Stimulated activated CD4-positive, alpha-beta T cell treated with anti-CD3 and anti-CD28 coated beads, Interleukin-15, amount 100 ng/mL, for 24 hours (primary cell): ENCODE data around the gene TFAP2A.

ENCODE experiments used
- DNase-seq: peaks from one replicate; pipeline ENCODE4 v3.0.0-alpha.2; 2020

TFAP2A gene

GRCh38 chr6:10398446-10399218, 16.2 kb downstream of the TFAP2A start:
- DNase-seq = no peak

GRCh38 chr6:10397756-10398445, 17.0 kb downstream of the TFAP2A start:
- DNase-seq = no peak

DNA sequence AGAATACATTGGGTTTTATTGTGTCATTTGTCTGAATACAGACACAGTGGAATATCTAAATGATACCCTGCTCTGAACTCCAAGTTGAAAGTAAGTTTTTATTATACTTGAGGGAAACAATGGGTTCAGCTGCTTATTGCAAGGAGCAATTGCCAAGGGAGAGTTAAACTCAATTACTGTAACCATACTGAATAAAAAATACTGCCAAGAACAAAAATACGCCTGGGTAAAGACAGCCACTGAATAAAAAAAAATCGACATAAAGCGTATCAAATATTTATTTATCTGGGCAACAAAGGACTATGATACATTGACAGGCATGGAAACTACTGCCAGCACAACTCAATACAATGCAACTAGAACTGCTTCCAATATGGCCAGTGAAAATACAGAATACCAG, 18.1 kb downstream of the TFAP2A start:
- DNase-seq = no peak

GRCh38 chr6:10395704-10396546, 18.9 kb downstream of the TFAP2A start:
- no peak for DNase-seq

DNA sequence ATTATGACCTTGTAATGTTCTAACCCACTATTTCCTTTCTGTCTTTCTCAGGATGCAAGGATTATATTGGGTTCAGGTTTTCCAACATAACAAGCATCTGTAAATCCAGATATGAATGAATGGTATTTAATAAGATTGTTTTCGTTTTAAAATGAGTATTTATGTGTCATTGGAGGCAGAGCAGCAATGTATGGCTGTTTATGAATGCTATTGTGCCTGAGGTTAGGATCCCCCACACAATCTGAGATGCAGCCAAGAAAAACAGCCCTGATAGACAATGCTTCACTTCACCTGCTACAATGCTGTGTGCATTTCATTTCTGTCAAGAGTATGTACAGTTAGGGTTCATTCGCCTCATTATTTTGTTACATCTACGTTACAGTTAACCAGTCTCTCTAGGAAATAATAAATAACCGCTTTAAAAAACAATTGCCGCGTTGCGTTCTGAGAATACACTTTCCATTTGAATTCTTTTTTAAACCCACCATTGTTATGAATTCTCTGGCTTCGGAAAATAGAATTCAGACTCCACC, 19.6 kb downstream of the TFAP2A start:
- no peak for DNase-seq

GRCh38 chr6:10393544-10394225, 21.2 kb downstream of the TFAP2A start:
- DNase-seq = no peak

DNA sequence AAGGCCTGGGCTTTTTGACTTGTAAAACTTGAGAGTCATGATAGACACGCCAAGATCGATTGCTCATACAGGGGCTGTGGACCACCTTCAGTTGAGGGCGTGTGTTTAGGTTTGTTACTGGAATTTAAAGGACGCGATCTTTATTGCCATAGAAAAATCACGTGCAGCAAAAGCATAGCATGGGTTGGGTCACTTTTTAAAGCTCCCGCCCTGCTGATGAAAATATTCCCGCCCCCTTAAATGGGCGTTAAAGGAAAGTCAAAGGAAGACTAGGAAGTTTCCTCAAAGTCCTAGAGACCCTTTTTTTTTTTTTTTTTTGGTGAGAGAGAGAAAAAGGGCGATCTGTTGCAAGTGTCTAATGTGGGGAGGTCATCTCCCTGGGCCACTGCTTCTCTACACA, 23.1 kb downstream of the TFAP2A start:
- DNase-seq = no peak

GRCh38 chr6:10391299-10391630, 23.6 kb downstream of the TFAP2A start:
- DNase-seq = no peak

DNA sequence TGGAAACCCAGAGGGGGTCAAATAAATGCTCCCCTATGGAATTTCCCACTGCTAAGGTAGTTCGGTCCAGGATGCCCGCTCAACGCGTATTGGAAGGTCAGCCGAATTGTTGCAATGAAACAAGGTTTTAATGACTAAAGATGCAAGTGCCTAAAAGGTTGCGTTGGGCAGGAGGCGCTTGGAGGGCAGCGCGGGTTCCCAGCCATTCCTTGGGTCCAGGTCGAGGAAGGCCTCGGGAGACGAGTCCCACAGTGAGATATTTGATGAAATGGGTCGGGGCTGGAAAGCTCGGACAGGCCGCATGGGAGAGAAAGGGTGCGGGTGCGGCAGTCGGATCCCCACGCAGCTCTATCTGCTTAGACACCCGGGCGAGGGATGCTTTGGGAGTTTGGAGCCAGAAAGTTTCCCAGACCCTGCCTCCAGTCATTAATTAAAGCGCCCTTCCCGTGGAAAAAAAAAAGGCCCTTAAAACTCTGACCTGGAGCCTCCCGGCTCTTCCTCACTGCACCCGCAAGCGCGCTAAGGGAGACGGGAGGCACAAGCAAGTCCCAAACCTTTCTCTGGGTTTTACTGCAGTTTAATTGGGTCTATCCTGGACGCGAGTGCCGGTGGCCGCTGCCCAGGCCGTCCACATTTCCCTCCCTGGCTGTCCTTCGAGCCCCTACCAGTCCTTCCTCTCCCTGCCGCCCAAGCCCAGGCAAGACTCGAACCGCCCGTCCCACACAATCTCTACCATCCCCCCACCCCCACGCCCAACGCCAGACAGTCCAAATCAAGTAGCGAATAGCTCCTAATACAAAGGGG, 24.2 kb downstream of the TFAP2A start:
- no peak for DNase-seq

DNA sequence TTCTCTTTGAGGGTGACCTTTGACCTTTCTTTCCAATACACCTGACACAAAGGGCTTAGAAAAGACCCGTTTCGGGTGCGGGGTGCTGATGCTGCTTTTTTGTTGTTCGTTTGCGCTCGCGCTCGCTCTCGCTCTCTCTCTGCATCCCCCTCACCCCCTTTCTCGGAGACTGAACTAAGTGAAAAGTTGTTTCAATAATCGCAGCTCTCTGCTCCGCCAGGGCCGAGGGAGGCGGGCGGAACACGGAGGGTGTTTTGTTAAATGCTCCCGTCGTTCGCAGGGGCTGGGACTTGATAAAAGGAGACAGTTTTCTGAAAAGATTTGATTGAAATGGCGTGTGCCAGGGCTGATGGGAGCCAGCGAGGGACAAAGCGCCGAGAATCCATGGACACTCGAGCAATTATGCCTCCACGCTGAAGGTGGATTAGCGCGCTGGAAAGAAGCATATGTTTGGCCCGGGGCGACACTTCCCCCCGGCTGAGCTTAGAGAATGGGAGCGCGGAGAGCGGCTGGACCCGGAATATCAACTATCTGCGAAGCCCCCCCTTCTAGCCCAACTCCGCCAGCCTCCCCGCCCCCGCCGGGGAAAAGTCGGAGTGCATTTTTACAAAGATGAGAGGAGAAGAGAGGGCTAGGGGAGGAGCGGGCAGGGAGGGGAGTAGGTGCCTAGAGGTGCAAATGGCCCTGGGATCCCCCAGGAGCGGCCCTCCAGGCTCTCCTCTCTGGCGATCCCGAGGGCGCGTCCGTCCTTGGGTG, 25.0 kb downstream of the TFAP2A start:
- no peak for DNase-seq

DNA sequence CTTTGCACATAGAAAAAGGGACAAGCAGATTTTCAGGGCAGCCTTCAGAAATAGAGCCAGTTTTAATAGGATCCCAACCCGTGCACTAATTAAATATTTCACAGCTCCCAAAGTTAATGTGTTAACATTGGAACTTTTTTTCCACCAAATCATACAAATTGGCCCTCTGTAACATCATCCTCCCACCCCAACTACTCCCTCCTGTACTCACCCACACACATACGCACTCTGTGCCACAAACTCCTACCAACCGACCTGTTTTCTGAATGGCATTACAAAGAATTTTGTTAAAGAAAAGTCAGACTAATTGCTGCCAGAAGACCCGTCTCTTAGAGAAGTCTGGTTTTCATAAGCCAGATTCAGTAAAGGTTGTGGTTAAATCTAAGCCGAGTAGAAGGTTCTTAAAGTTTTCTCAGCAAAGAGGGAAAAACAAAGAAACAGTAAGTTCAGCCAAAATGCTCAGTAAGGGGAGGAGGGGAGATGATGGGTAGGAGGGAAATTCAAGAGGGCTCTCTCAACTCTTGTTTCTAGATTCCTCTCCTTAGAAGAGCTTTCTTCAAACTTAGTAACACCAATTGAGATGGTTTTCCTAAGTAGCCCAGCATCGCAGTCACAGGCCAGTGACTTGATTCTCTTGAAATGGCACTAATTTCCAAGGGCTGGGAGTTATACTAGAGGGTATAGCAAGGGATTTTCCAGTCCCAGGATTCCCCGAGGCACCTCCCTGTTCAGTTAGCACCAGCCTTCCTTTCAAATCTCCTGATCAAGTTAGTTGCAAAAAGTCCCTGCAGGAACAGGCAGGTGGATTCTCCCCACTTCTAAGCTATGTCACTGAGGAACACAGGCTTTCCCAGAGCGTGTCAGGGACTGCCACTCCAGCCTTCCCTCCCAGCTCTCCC, 27.9 kb downstream of the TFAP2A start:
- DNase-seq = no peak

GRCh38 chr6:10386220-10386619, 28.7 kb downstream of the TFAP2A start:
- DNase-seq = no peak

DNA sequence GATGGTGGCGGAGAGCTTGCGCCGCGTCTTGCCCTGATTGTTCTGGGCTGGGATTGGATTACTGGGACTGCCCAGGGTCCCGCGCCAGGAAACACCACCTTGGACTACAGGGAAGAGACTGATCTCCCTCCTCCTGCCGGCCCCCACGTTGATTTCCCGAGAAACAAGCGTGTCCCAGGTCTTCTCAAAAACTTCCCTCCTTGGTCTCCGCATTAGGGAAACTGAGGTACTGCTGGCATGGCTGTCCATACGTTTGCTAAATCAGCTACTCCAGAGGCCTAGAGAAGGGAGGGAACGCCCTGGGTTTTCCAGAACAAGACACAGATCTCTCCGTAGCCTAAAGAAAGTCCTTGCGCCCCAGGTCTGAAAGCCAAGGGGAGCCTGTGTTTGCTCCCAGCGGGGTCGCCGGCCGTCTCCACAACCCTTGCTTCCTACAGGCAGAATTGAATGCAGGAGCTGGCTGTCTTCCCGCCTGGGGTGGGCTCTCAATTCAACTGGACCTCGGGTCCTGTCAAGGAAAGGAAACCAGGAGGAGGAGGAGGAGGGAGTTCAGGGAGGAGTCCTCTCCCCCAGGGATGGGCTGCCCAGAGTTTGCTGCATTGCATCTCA, 29.2 kb downstream of the TFAP2A start:
- DNase-seq = no peak

GRCh38 chr6:10384610-10385523, 30.0 kb downstream of the TFAP2A start:
- DNase-seq = no peak

DNA sequence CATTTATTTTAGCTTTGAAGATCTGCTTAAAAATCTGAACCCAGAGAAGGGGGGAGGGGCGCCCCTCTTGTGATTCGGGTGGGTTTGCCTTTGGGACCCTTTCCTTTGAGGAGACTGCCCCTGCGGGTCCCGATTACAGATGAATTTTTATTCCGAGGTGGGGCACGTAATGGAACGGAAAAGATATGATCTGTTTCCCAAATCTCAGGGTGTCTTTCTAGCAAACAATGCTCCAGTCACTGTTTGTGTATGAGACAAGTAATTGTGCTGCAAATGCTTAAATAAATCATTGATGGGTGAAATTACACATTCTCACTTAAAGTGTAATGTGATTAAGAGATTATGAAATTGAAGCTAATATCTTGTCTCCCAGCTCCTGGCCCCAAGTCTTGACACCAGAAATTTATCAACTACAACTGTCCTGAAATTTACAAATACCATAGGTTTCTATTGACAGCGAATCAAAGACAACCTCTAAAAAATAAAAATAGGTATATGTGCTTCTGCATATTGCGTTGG, 30.7 kb downstream of the TFAP2A start:
- DNase-seq = no peak

DNA sequence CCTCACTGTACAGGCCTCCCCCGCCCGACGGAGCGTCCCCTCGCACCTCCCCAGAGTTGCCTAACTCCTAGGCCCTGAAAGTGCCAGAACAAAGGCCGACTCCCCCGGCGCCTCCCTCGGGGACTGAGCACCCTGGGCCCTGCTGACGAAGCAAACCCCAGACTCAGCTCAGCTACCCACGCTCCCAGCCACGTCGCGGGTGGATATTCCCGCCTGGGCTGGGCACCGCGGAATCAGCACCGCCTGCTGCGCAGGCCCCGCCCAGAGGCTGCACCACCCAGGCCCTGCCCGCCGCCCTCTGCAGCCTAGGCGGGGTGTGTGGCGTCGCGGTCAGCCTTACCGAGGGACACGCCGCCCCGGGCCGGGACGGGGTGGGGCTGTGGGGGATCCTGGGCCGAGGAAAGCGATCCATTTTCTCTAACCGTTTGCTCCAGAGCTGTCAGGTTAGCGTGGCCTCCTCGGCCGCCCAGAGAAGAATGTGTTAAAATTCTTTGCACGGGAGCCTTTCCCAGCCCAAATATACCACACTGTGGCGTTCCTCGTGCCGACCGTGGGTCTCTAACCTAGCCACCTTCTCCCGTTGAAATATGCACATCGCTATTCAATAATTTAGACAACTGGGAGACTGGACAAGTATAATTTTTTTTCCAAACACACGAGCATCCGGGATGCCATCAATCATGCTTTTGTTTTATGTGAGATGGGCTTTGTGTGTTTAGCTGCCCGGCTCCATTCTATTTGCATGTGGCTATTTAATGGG, 31.4 kb downstream of the TFAP2A start:
- DNase-seq = no peak

GRCh38 chr6:10382728-10383330, 32.0 kb downstream of the TFAP2A start:
- no peak for DNase-seq
